Naive thymus-derived CD4-positive, alpha-beta T cell (primary cell): ENCODE results near the gene PARN. TPM values are rescaled to one million over a fixed set of nuclear protein-coding genes. Genes with fewer than 3 reads are reported as not detected.
"Not testable (repeated sequence)": the region's sequence is repeated elsewhere in the genome, so short reads cannot be mapped to it uniquely, and the experiment has no call there.

Experiments used
- ATAC-seq: fragments of 150-1000 bp; cut with Tn5 transposase; 2 replicates; pipeline ENCODE4 v1.10.0; 2021; ENCODE audit warnings: mild to moderate bottlenecking, moderate library complexity
- CTCF ChIA-PET: fragments of 350-600 bp; sonication (Branson Sonifier 250); formaldehyde crosslinking; loops from one replicate; lab custom pipeline; 2021; ENCODE audit warnings: antibody characterized with exemption; lab: Charles Lee
- POLR2A ChIA-PET: fragments of 350-600 bp; sonication (Branson Sonifier 250); formaldehyde crosslinking; loops from one replicate; lab custom pipeline; 2021; ENCODE audit warnings: antibody characterized with exemption, inconsistent platforms; lab: Charles Lee
- DNase-seq, 9 donors: peaks; one replicate each; pipeline versions ENCODE4 v3.0.0 to v3.0.0-alpha.2; 2020 to 2022; ENCODE audit warnings: mixed read lengths in 1 of 9
- H3K27ac ChIP-seq: one replicate; pipeline ENCODE4 v1.7.0; 2013; ENCODE audit warnings: mild to moderate bottlenecking, low read depth, low read length, moderate library complexity
- H3K27me3 ChIP-seq, 2 donors: one replicate each; pipeline ENCODE4 v1.7.0; 2013; ENCODE audit warnings: low read length in 2 of 2, mild to moderate bottlenecking in 2 of 2, moderate library complexity in 2 of 2; ENCODE audit not compliant: control insufficient read depth in 2 of 2, insufficient read depth in 2 of 2
- H3K36me3 ChIP-seq, 3 experiments: 1 replicate in 2 of 3; 2 replicates in 1 of 3; pipeline ENCODE4 v1.7.0; 2013; ENCODE audit warnings: low read length in 3 of 3, mild to moderate bottlenecking in 3 of 3, moderate library complexity in 1 of 3; ENCODE audit not compliant: insufficient read depth in 3 of 3, control insufficient read depth in 2 of 3
- H3K4me1 ChIP-seq, 2 donors: one replicate each; pipeline ENCODE4 v1.7.0; 2013; ENCODE audit warnings: low read length in 2 of 2, mild to moderate bottlenecking in 2 of 2, moderate library complexity in 1 of 2; ENCODE audit not compliant: control insufficient read depth in 2 of 2, insufficient read depth in 2 of 2
- H3K4me3 ChIP-seq: 2 replicates; pipeline ENCODE4 v1.7.0; 2013; ENCODE audit warnings: mild to moderate bottlenecking, low read length
- H3K9me3 ChIP-seq, 3 experiments: 1 replicate in 2 of 3; 2 replicates in 1 of 3; pipeline ENCODE4 v1.7.0; 2013; ENCODE audit warnings: low read length in 3 of 3; ENCODE audit not compliant: control insufficient read depth in 2 of 3
- H3K27ac Mint-ChIP-seq, 9 donors: one replicate each; pipeline ENCODE4 v1.8.0; 2020 to 2022; ENCODE audit warnings: mixed read lengths in 9 of 9, mild to moderate bottlenecking in 8 of 9, moderate library complexity in 5 of 9, inconsistent platforms in 2 of 9
- H3K27me3 Mint-ChIP-seq, 5 donors: one replicate each; pipeline ENCODE4 v1.8.0; 2021 to 2022; ENCODE audit warnings: mixed read lengths in 5 of 5, mild to moderate bottlenecking in 1 of 5
- H3K36me3 Mint-ChIP-seq, 5 donors: one replicate each; pipeline ENCODE4 v1.8.0; 2020 to 2022; ENCODE audit warnings: mixed read lengths in 5 of 5, mild to moderate bottlenecking in 3 of 5, inconsistent platforms in 1 of 5
- H3K4me1 Mint-ChIP-seq, 7 donors: one replicate each; pipeline ENCODE4 v1.8.0; 2020 to 2022; ENCODE audit warnings: mixed read lengths in 7 of 7, mild to moderate bottlenecking in 3 of 7, inconsistent platforms in 1 of 7
- H3K4me3 Mint-ChIP-seq, 10 donors: one replicate each; pipeline ENCODE4 v1.8.0; 2020 to 2022; ENCODE audit warnings: mild to moderate bottlenecking in 10 of 10, mixed read lengths in 10 of 10, moderate library complexity in 6 of 10, inconsistent platforms in 2 of 10
- H3K9me3 Mint-ChIP-seq, 11 donors: one replicate each; pipeline ENCODE4 v1.8.0; 2020 to 2022; ENCODE audit warnings: mixed read lengths in 11 of 11, mild to moderate bottlenecking in 4 of 11, inconsistent platforms in 1 of 11, moderate library complexity in 1 of 11
- intact Hi-C, 2 donors: fragments of 100-400 bp; cut with micrococcal nuclease; formaldehyde crosslinking; loops; one replicate each; pipeline ENCODE4 v1.15.1; 2023
- polyA plus RNA-seq, 2 donors: library from polyadenylated mRNA; unstranded; fragments of 300-500 nt; fragmentation: Illumina TruSeq; gene quantifications; one replicate each; pipeline ENCODE4 v1.2.3, GENCODE V29; 2021
- total RNA-seq, 6 experiments: library from RNA in 5 of 6; stranded (reverse) in 5 of 6; gene quantifications; 1 replicate in 5 of 6; 2 replicates in 1 of 6; pipeline ENCODE4 v1.2.3 and lab custom pipeline; 2021 to 2026

The PARN gene
- total and polyA plus RNA-seq, 7 experiments from 2014 or later = 41.6 to 51.4 (median 46.9) TPM

DNA sequence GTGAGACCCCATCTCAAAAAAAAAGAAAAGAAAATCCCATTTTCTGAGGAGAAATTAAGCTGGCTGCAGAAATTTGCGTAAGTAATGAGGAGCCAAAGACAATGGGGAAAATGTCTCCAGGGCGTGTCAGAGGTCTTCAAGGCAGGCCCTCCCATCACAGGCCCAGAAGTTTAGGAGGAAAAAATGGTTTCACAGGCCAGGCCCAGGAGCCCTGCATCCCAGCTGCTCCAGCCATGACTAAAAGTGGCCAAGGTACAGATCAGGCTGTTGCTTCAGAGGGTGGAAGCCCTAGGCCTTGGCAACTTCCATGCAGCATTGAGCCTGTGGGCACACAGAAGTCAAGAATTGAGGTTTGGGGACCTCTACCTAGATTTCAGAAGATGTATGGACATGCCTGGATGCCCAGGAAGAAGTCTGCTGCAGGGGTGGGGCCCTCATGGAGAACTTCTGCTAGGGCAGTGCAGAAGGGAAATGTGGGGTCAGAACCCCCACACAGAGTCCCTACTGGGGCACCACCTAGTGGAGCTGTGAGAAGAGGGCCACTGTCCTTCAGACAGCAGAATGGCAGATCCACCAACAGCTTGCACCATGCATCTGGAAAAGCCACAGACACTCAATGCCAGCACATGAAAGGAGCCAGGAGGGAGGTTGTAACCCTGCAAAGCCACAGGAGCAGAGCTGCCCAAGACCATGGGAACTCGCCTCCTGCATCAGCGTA, 55.2 kb downstream of the PARN start:
- CTCF ChIA-PET = interaction anchor here (1.2 kb wide), 1 partner anchor 324 kb away, joined by 3 read pairs; no protein-coding TSS in a partner anchor
- H3K9me3 ChIP-seq, H3K4me3 ChIP-seq, H3K27me3 Mint-ChIP-seq, H3K4me1 ChIP-seq, intact Hi-C loops, POLR2A ChIA-PET, ATAC-seq, H3K9me3 Mint-ChIP-seq, H3K27ac ChIP-seq, DNase-seq, H3K27ac Mint-ChIP-seq, H3K4me1 Mint-ChIP-seq, H3K4me3 Mint-ChIP-seq, H3K27me3 ChIP-seq: not testable (repeated sequence)
- peaks cover 0 to 51% (median 5%) of the 10 kb centered on the region in 3 experiments for H3K36me3 ChIP-seq
- peaks cover 23 to 68% (median 42%) of the 10 kb centered on the region in 5 donors for H3K36me3 Mint-ChIP-seq

GRCh38 chr16:14572535-14572934, 57.5 kb downstream of the PARN start:
- ATAC-seq (no peak), DNase-seq (no peak)
- Mint-ChIP-seq H3K27me3 (no peaks in the 10 kb centered on the region), H3K9me3 (peaks cover 0 to 3% (median 0%) of the 10 kb centered on the region in 11 donors), H3K27ac (peak overlapping the region in 1 of 9 donors; percentile 12), H3K36me3 (peaks cover 21 to 63% (median 45%) of the 10 kb centered on the region in 5 donors), H3K4me3 (no peak overlapping the region), H3K4me1 (peaks cover 0 to 10% (median 3%) of the 10 kb centered on the region in 7 donors)
- Histone ChIP-seq H3K9me3 (no peaks in the 10 kb centered on the region), H3K27ac (no peak overlapping the region), H3K36me3 (peaks cover 0 to 37% (median 0%) of the 10 kb centered on the region in 3 experiments), H3K4me1 (no peaks in the 10 kb centered on the region), H3K4me3 (no peak overlapping the region), H3K27me3 (no peaks in the 10 kb centered on the region)
- intact Hi-C loops = no loop called here
- POLR2A ChIA-PET = no interaction called here
- CTCF ChIA-PET = no interaction called here

- Histone ChIP-seq H3K36me3 (peaks cover 0 to 7% (median 0%) of the 10 kb centered on the region in 3 experiments), H3K9me3 (no peaks in the 10 kb centered on the region), H3K4me3 (no peak overlapping the region), H3K27ac (no peak overlapping the region), H3K4me1 (no peaks in the 10 kb centered on the region), H3K27me3 (no peaks in the 10 kb centered on the region)
- Mint-ChIP-seq H3K27me3 (no peaks in the 10 kb centered on the region), H3K27ac (peak overlapping the region in 1 of 9 donors; percentile 66), H3K4me3 (no peak overlapping the region), H3K36me3 (peaks cover 0 to 39% (median 23%) of the 10 kb centered on the region in 5 donors), H3K9me3 (peaks cover 0 to 2% (median 0%) of the 10 kb centered on the region in 11 donors), H3K4me1 (peaks cover 7 to 33% (median 15%) of the 10 kb centered on the region in 7 donors)
- POLR2A ChIA-PET = no interaction called here
- CTCF ChIA-PET = no interaction called here
- intact Hi-C loops = no loop called here
- DNase-seq (no peak), ATAC-seq (no peak)
These were observed 60.8 kb downstream of the PARN start for GRCh38 chr16:14569213-14569612.

DNA sequence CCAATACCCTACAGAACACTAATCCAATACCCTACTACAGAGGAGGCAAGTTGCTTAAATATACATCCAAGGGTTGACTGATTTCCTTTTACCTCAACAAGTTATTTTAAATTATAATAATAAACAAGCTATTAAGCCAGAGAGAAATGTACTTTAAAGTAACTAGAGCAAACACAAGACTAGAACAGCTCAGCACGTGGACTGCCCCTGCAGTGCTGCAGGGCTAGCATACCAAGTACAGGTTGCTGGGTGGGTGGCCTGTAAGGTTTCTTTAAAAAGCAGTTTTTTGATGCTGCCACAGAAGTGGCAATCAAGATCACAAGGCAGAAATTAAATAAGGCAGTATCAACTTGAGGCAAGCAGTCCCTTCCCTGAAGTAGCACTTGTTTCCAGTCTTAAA, 63.5 kb downstream of the PARN start:
- Histone ChIP-seq H3K27ac (no peak overlapping the region), H3K9me3 (no peaks in the 10 kb centered on the region), H3K27me3 (no peaks in the 10 kb centered on the region), H3K4me1 (no peaks in the 10 kb centered on the region), H3K36me3 (peaks cover 0 to 2% (median 2%) of the 10 kb centered on the region in 3 experiments), H3K4me3 (no peak overlapping the region)
- H3K9me3 Mint-ChIP-seq = no peaks in the 10 kb centered on the region
- intact Hi-C loops = no loop called here
- H3K4me1 Mint-ChIP-seq = peaks cover 9 to 37% (median 17%) of the 10 kb centered on the region in 7 donors
- POLR2A ChIA-PET = no interaction called here
- CTCF ChIA-PET = no interaction called here
- H3K4me3 Mint-ChIP-seq = no peak overlapping the region
- DNase-seq = no peak
- H3K27ac Mint-ChIP-seq = peak overlapping the region in 4 of 9 donors; percentile 6 to 62 (median 40)
- H3K27me3 Mint-ChIP-seq = no peaks in the 10 kb centered on the region
- H3K36me3 Mint-ChIP-seq = peaks cover 0 to 17% (median 4%) of the 10 kb centered on the region in 5 donors
- no peak for ATAC-seq

DNA sequence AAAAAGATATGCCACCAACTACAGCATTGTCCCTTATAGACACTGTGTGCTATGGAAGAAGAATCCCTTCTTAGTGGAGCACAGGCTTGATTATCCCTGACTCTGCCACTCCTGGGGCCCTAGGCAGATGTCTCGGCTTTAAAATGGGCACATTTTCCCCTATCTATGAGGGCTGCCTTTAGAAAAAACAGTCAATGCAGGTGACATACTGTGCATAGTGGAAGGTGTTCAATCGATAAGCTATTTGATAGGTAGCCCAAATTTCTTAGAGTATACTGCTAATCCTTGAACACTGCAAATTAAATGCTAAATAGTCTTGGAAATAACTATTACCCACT, 64.4 kb downstream of the PARN start:
- Mint-ChIP-seq H3K36me3 (peaks cover 0 to 16% (median 4%) of the 10 kb centered on the region in 5 donors), H3K4me1 (peaks cover 9 to 37% (median 17%) of the 10 kb centered on the region in 7 donors), H3K27ac (no peak overlapping the region), H3K9me3 (no peaks in the 10 kb centered on the region), H3K4me3 (no peak overlapping the region), H3K27me3 (no peaks in the 10 kb centered on the region)
- Histone ChIP-seq H3K27me3 (no peaks in the 10 kb centered on the region), H3K27ac (no peak overlapping the region), H3K9me3 (no peaks in the 10 kb centered on the region), H3K4me1 (no peaks in the 10 kb centered on the region), H3K4me3 (no peak overlapping the region), H3K36me3 (peaks cover 0 to 3% (median 0%) of the 10 kb centered on the region in 3 experiments)
- no peak for ATAC-seq
- ChIA-PET CTCF (no interaction called here), POLR2A (no interaction called here)
- intact Hi-C loops = no loop called here
- DNase-seq = no peak

- POLR2A ChIA-PET = no interaction called here
- H3K4me3 ChIP-seq = no peak overlapping the region
- DNase-seq (no peak), ATAC-seq (no peak)
- Mint-ChIP-seq H3K4me3 (peak overlapping the region in 2 of 10 donors; percentile 3 to 24), H3K9me3 (no peaks in the 10 kb centered on the region), H3K27ac (peak overlapping the region in 5 of 9 donors; percentile 10 to 69 (median 49)), H3K27me3 (no peaks in the 10 kb centered on the region), H3K36me3 (peaks cover 0 to 16% (median 6%) of the 10 kb centered on the region in 5 donors), H3K4me1 (peaks cover 9 to 37% (median 17%) of the 10 kb centered on the region in 7 donors)
- H3K4me1 ChIP-seq = no peaks in the 10 kb centered on the region
- intact Hi-C loops = no loop called here
- no peak overlapping the region for H3K27ac ChIP-seq
- H3K27me3 ChIP-seq = no peaks in the 10 kb centered on the region
- H3K9me3 ChIP-seq = no peaks in the 10 kb centered on the region
- CTCF ChIA-PET = no interaction called here
- peaks cover 0 to 3% (median 0%) of the 10 kb centered on the region in 3 experiments for H3K36me3 ChIP-seq
These were observed 65.0 kb downstream of the PARN start for GRCh38 chr16:14564861-14565687.
